ENCODE results near the gene BCAM.
A peak's percentile ranks its signal among the peaks of the same experiment; 100 is the strongest.
"Not testable (repeated sequence)": the region's sequence is repeated elsewhere in the genome, so short reads cannot be mapped to it uniquely, and the experiment has no call there.

The BCAM gene

DNA sequence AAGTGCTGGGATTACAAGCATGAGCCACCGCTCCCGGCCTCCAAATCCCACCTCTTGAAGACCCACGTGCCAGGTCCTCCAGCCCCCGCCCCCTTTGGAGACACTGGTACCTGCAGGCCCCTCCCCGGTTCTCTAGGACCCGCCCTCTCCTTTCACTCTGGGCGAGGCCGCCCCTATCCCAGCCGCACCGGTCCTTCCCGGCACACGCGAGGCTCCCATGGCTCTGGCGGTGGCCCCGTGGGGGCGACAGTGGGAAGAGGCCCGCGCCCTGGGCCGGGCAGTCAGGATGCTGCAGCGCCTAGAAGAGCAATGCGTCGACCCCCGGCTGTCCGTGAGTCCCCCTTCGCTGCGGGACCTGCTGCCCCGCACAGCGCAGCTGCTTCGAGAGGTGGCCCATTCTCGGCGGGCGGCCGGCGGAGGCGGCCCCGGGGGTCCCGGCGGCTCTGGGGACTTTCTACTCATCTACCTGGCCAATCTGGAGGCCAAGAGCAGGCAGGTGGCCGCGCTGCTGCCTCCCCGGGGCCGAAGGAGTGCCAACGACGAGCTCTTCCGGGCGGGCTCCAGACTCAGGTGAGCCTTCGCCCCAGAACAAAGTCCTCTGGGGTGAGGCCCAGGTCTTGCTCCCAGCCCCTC is 31.1 kb upstream of the BCAM start, which contains the start of gene CBLC:
Gene CBLC, plus strand, starts transcription at position 176 of the 633 bp plus-strand sequence. Its CDS starts 42 bp downstream, at position 218.
- Histone ChIP-seq H3K4ac (ENCODE audit: low read depth, low read length) (no peak within 1 kb of the TSS), H3K23ac (ENCODE audit: low read length) (no peak within 1 kb of the TSS), H2BK15ac (replicated peaks; ENCODE audit: low read depth) (no peak within 1 kb of the TSS), H4K5ac (ENCODE audit: low read length) (no peak within 1 kb of the TSS), H3K18ac (ENCODE audit: low read length) (peak within 1 kb of the TSS; percentile 81), H3K4me1 (ENCODE audit: control insufficient read depth, low read depth, low read length) (no peaks in the 10 kb centered on the region), H3K79me2 (ENCODE audit: control insufficient read depth, insufficient read depth, low read length) (no peaks in the 10 kb centered on the region), H4K8ac (ENCODE audit: low read depth, low read length) (no peak within 1 kb of the TSS), H3K4me2 (ENCODE audit: low read length) (peak within 1 kb of the TSS; percentile 64), H3K79me1 (ENCODE audit: low read length) (no peaks in the 10 kb centered on the region), H3K4me3 (ENCODE audit: low read length) (peak within 1 kb of the TSS; percentile 43), H2AK5ac (ENCODE audit: low read length) (no peak within 1 kb of the TSS), H3K36me3 (ENCODE audit: control insufficient read depth, insufficient read depth, low read length) (no peaks in the 10 kb centered on the region), H2BK120ac (ENCODE audit: low read depth, low read length) (no peak within 1 kb of the TSS), H3K56ac (ENCODE audit: low read length) (peak within 1 kb of the TSS; percentile 81), H2BK5ac (ENCODE audit: low read length) (no peak within 1 kb of the TSS), H3K9ac (ENCODE audit: low read length) (peak within 1 kb of the TSS; percentile 66), H3K27me3 (ENCODE audit: insufficient read depth, low read length, poor library complexity) (no peaks in the 10 kb centered on the region), H3K27ac (ENCODE audit: low read depth, low read length) (no peak within 1 kb of the TSS)
- no CpG with 5 or more reads among the region's 47 CpGs for WGBS (ENCODE audit: extremely low coverage, insufficient coverage, low lambda C conversion rate)
- DNase-seq = peak; percentile 96

DNA sequence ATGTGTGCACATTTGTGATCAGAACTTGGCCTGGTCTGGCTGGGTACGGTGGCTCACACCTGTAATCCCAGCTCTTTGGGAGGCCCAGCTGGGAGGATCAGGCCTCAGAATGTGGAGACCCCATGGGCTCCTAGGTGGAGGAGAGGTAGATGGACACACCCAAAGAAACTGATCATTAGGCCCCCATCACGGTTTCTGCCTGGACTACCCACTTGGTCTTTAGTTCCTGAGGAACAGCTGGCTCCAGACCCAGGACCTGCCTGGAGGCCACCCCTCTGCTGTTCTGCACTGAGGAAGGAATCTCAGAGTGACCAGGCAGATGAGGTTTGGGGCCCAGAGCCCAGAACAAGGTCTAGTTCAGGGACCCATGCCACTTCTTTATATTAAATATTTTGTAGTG is 29.8 kb upstream of the BCAM start:
- H4K8ac ChIP-seq (ENCODE audit: low read depth, low read length) = no peak overlapping the region
- H3K4ac ChIP-seq (ENCODE audit: low read depth, low read length) = no peak overlapping the region
- no peak overlapping the region for H2AK5ac ChIP-seq (ENCODE audit: low read length)
- no peaks in the 10 kb centered on the region for H3K27me3 ChIP-seq (ENCODE audit: insufficient read depth, low read length, poor library complexity)
- no peak overlapping the region for H3K18ac ChIP-seq (ENCODE audit: low read length)
- H3K36me3 ChIP-seq (ENCODE audit: control insufficient read depth, insufficient read depth, low read length) = no peaks in the 10 kb centered on the region
- no peaks in the 10 kb centered on the region for H3K79me1 ChIP-seq (ENCODE audit: low read length)
- H2BK15ac ChIP-seq (replicated peaks; ENCODE audit: low read depth) = no peak overlapping the region
- H3K23ac ChIP-seq (ENCODE audit: low read length) = no peak overlapping the region
- H3K27ac ChIP-seq (ENCODE audit: low read depth, low read length) = no peak overlapping the region
- no CpG with 5 or more reads among the region's 2 CpGs for WGBS (ENCODE audit: extremely low coverage, insufficient coverage, low lambda C conversion rate)
- no peaks in the 10 kb centered on the region for H3K4me1 ChIP-seq (ENCODE audit: control insufficient read depth, low read depth, low read length)
- H2BK120ac ChIP-seq (ENCODE audit: low read depth, low read length) = no peak overlapping the region
- H3K56ac ChIP-seq (ENCODE audit: low read length) = no peak overlapping the region
- no peak for DNase-seq
- H2BK5ac ChIP-seq (ENCODE audit: low read length) = no peak overlapping the region
- H3K79me2 ChIP-seq (ENCODE audit: control insufficient read depth, insufficient read depth, low read length) = no peaks in the 10 kb centered on the region
- no peak overlapping the region for H3K9ac ChIP-seq (ENCODE audit: low read length)
- no peak overlapping the region for H3K4me2 ChIP-seq (ENCODE audit: low read length)
- H4K5ac ChIP-seq (ENCODE audit: low read length) = no peak overlapping the region
- no peak overlapping the region for H3K4me3 ChIP-seq (ENCODE audit: low read length)

DNA sequence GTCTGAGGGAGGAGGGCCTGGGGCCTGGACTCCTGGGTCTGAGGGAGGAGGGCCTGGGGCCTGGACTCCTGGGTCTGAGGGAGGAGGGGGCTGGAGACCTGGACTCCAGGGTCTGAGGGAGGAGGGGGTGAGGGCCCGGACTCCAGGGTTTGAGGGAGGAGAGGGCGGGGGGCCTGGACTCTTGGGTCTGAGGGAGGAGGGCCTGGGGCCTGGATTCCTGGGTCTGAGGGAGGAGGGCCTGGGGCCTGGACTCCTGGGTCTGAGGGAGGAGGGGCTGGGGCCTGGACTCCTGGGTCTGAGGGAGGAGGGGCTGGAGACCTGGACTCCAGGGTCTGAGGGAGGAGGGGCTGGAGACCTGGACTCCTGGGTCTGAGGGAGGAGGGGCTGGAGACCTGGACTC is 27.2 kb upstream of the BCAM start:
- H3K4me2 ChIP-seq (ENCODE audit: low read length); H4K8ac ChIP-seq (ENCODE audit: low read depth, low read length); H3K4me3 ChIP-seq (ENCODE audit: low read length); H3K27ac ChIP-seq (ENCODE audit: low read depth, low read length); H3K56ac ChIP-seq (ENCODE audit: low read length); H2BK5ac ChIP-seq (ENCODE audit: low read length); H3K4ac ChIP-seq (ENCODE audit: low read depth, low read length); H2BK120ac ChIP-seq (ENCODE audit: low read depth, low read length); H3K18ac ChIP-seq (ENCODE audit: low read length); H3K79me2 ChIP-seq (ENCODE audit: control insufficient read depth, insufficient read depth, low read length); H2BK15ac ChIP-seq (replicated peaks; ENCODE audit: low read depth); DNase-seq; H3K79me1 ChIP-seq (ENCODE audit: low read length); H3K4me1 ChIP-seq (ENCODE audit: control insufficient read depth, low read depth, low read length); H3K27me3 ChIP-seq (ENCODE audit: insufficient read depth, low read length, poor library complexity); H3K23ac ChIP-seq (ENCODE audit: low read length); H3K9ac ChIP-seq (ENCODE audit: low read length); H3K36me3 ChIP-seq (ENCODE audit: control insufficient read depth, insufficient read depth, low read length); H4K5ac ChIP-seq (ENCODE audit: low read length); H2AK5ac ChIP-seq (ENCODE audit: low read length): not testable (repeated sequence)
- no CpG with 5 or more reads among the region's 2 CpGs for WGBS (ENCODE audit: extremely low coverage, insufficient coverage, low lambda C conversion rate)

DNA sequence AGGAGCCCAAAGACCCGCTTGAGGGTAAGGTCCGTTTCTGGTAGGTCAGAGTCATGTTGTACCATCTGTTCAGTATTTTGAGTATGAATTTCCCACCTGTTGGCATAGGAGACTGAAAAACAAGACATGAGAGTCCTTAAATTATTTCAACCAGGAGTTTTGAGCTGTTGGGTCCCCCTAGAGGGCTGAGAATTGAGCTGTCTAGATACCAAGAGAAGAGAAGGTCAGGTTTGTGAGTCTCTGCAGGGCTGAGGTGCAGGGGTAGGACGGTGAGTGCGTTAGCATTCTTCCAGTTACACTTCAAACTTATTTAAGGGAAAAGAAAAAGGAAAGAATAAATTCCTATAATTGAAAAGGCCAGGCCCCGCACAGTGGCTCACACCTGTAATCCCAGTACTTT is 26.2 kb upstream of the BCAM start:
- Histone ChIP-seq H3K4me3 (ENCODE audit: low read length) (no peak overlapping the region), H3K27ac (ENCODE audit: low read depth, low read length) (no peak overlapping the region), H3K27me3 (ENCODE audit: insufficient read depth, low read length, poor library complexity) (no peaks in the 10 kb centered on the region), H4K8ac (ENCODE audit: low read depth, low read length) (no peak overlapping the region), H4K5ac (ENCODE audit: low read length) (no peak overlapping the region), H3K79me2 (ENCODE audit: control insufficient read depth, insufficient read depth, low read length) (no peaks in the 10 kb centered on the region), H3K4me1 (ENCODE audit: control insufficient read depth, low read depth, low read length) (no peaks in the 10 kb centered on the region), H3K4ac (ENCODE audit: low read depth, low read length) (no peak overlapping the region), H3K79me1 (ENCODE audit: low read length) (no peaks in the 10 kb centered on the region), H3K23ac (ENCODE audit: low read length) (no peak overlapping the region), H2BK5ac (ENCODE audit: low read length) (no peak overlapping the region), H3K4me2 (ENCODE audit: low read length) (no peak overlapping the region), H2BK15ac (replicated peaks; ENCODE audit: low read depth) (no peak overlapping the region), H3K9ac (ENCODE audit: low read length) (no peak overlapping the region), H2AK5ac (ENCODE audit: low read length) (no peak overlapping the region), H2BK120ac (ENCODE audit: low read depth, low read length) (no peak overlapping the region), H3K18ac (ENCODE audit: low read length) (no peak overlapping the region), H3K56ac (ENCODE audit: low read length) (no peak overlapping the region), H3K36me3 (ENCODE audit: control insufficient read depth, insufficient read depth, low read length) (no peaks in the 10 kb centered on the region)
- WGBS (ENCODE audit: extremely low coverage, insufficient coverage, low lambda C conversion rate) = no CpG with 5 or more reads among the region's 5 CpGs
- peak; percentile 36 for DNase-seq

DNA sequence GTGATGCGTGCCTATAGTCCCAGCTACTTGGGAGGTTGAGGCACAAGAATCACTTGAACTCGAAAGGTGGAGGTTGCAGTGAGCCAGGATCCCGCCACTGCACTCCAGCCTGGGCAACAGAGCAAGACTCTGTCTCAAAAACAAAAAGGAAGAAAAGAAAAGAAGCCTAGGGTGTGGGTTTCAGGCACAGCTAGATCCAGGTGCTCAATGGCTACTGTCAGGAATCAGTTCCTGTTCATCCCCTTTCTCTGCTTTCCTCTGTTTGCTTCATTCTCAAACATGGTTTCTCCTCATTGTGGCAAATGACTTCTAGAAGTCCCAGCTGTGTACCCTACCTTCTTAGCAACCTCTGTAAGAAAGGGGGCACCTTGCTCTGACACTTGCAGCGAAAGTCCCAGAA is 25.4 kb upstream of the BCAM start:
- H3K4me3 ChIP-seq (ENCODE audit: low read length) = no peak overlapping the region
- no peak overlapping the region for H2AK5ac ChIP-seq (ENCODE audit: low read length)
- no peaks in the 10 kb centered on the region for H3K4me1 ChIP-seq (ENCODE audit: control insufficient read depth, low read depth, low read length)
- H2BK15ac ChIP-seq (replicated peaks; ENCODE audit: low read depth) = no peak overlapping the region
- H3K36me3 ChIP-seq (ENCODE audit: control insufficient read depth, insufficient read depth, low read length) = no peaks in the 10 kb centered on the region
- no peak overlapping the region for H3K56ac ChIP-seq (ENCODE audit: low read length)
- H3K79me1 ChIP-seq (ENCODE audit: low read length) = no peaks in the 10 kb centered on the region
- H4K5ac ChIP-seq (ENCODE audit: low read length) = no peak overlapping the region
- H3K4ac ChIP-seq (ENCODE audit: low read depth, low read length) = no peak overlapping the region
- WGBS (ENCODE audit: extremely low coverage, insufficient coverage, low lambda C conversion rate) = no CpG with 5 or more reads among the region's 4 CpGs
- H3K27me3 ChIP-seq (ENCODE audit: insufficient read depth, low read length, poor library complexity) = no peaks in the 10 kb centered on the region
- no peak for DNase-seq
- no peak overlapping the region for H2BK120ac ChIP-seq (ENCODE audit: low read depth, low read length)
- H3K79me2 ChIP-seq (ENCODE audit: control insufficient read depth, insufficient read depth, low read length) = no peaks in the 10 kb centered on the region
- H4K8ac ChIP-seq (ENCODE audit: low read depth, low read length) = no peak overlapping the region
- H3K9ac ChIP-seq (ENCODE audit: low read length) = no peak overlapping the region
- no peak overlapping the region for H3K18ac ChIP-seq (ENCODE audit: low read length)
- no peak overlapping the region for H2BK5ac ChIP-seq (ENCODE audit: low read length)
- no peak overlapping the region for H3K4me2 ChIP-seq (ENCODE audit: low read length)
- H3K27ac ChIP-seq (ENCODE audit: low read depth, low read length) = no peak overlapping the region
- H3K23ac ChIP-seq (ENCODE audit: low read length) = no peak overlapping the region

DNA sequence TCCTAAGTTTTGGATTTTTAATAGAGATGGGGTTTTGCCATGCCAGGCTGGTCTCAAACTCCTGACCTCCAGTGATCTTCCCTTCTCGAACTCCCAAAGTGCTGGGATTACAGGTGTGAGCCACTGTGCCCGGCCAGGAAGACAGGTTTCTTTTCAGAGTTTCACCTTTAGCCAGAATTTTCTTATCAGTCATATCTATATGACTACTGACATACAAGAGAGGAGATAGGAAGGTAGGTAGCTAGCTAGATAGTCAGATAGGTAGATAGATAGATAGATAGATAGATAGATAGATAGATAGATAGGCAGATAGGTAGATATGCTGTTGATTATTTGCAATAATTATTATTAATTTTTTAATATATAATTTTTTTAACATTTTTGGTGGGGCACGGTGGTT is 23.6 kb upstream of the BCAM start:
- Histone ChIP-seq H3K27me3 (ENCODE audit: insufficient read depth, low read length, poor library complexity) (no peaks in the 10 kb centered on the region), H2BK120ac (ENCODE audit: low read depth, low read length) (no peak overlapping the region), H2AK5ac (ENCODE audit: low read length) (no peak overlapping the region), H3K4me3 (ENCODE audit: low read length) (no peak overlapping the region), H3K4me2 (ENCODE audit: low read length) (no peak overlapping the region), H3K23ac (ENCODE audit: low read length) (no peak overlapping the region), H2BK5ac (ENCODE audit: low read length) (no peak overlapping the region), H3K4ac (ENCODE audit: low read depth, low read length) (no peak overlapping the region), H2BK15ac (replicated peaks; ENCODE audit: low read depth) (no peak overlapping the region), H3K79me1 (ENCODE audit: low read length) (no peaks in the 10 kb centered on the region), H4K8ac (ENCODE audit: low read depth, low read length) (no peak overlapping the region), H3K56ac (ENCODE audit: low read length) (no peak overlapping the region), H4K5ac (ENCODE audit: low read length) (no peak overlapping the region), H3K36me3 (ENCODE audit: control insufficient read depth, insufficient read depth, low read length) (no peaks in the 10 kb centered on the region), H3K9ac (ENCODE audit: low read length) (no peak overlapping the region), H3K79me2 (ENCODE audit: control insufficient read depth, insufficient read depth, low read length) (no peaks in the 10 kb centered on the region), H3K4me1 (ENCODE audit: control insufficient read depth, low read depth, low read length) (no peaks in the 10 kb centered on the region), H3K18ac (ENCODE audit: low read length) (no peak overlapping the region), H3K27ac (ENCODE audit: low read depth, low read length) (no peak overlapping the region)
- no peak for DNase-seq
- WGBS (ENCODE audit: extremely low coverage, insufficient coverage, low lambda C conversion rate) = no CpG with 5 or more reads among the region's 3 CpGs

All from mesendoderm (in vitro differentiated cells).